Left lung (tissue), 10 donors: ENCODE results near the gene STARD7. TPM values are rescaled to one million over a fixed set of nuclear protein-coding genes. Genes with fewer than 3 reads are reported as not detected.

ENCODE experiments used
- ATAC-seq: fragments of 200-7000 bp; cut with Tn5 transposase; one replicate; pipeline ENCODE4 v1.9.1; 2020; ENCODE audit warnings: moderate library complexity
- DNase-seq, 4 donors: peaks; one replicate each; pipeline ENCODE4 v3.0.0-alpha.2; 2013 to 2020
- H3K27ac ChIP-seq, 2 donors: fragments of 200-600 bp; sonication (generic) in 1 of 2; one replicate each; pipeline versions ENCODE4 v1.5.0 to v1.8.0; 2020 to 2021
- H3K27me3 ChIP-seq, 2 donors: fragments of 200-600 bp; sonication (generic) in 1 of 2; one replicate each; pipeline versions ENCODE4 v1.5.0 to v1.8.0; 2020 to 2021
- H3K36me3 ChIP-seq, 2 donors: fragments of 200-600 bp; sonication (generic) in 1 of 2; one replicate each; pipeline versions ENCODE4 v1.5.0 to v1.8.0; 2020 to 2021
- H3K4me1 ChIP-seq, 2 donors: fragments of 200-600 bp; one replicate each; pipeline ENCODE4 v1.8.0; 2021
- H3K4me3 ChIP-seq, 2 donors: fragments of 200-600 bp; sonication (generic) in 1 of 2; one replicate each; pipeline versions ENCODE4 v1.5.0 to v1.8.0; 2020 to 2021; ENCODE audit warnings: mild to moderate bottlenecking in 1 of 2
- H3K9me3 ChIP-seq, 2 donors: fragments of 200-600 bp; sonication (generic) in 1 of 2; one replicate each; pipeline versions ENCODE4 v1.5.0 to v1.8.0; 2020 to 2021
- intact Hi-C, 2 donors: fragments of 100-400 bp; cut with DNase I; formaldehyde crosslinking; loops; one replicate each; pipeline versions ENCODE4 v1.11.2 to v1.14.2; 2022
- polyA plus RNA-seq, 6 donors: library from polyadenylated mRNA; unstranded; fragments of 120-200 nt; gene quantifications; one replicate each; pipeline ENCODE4 v1.2.1, GENCODE V29; 2013; ENCODE audit not compliant: insufficient read length in 6 of 6
- total RNA-seq, 2 donors: library from RNA; stranded (reverse); fragmentation: NEBNext Ultra II Directional; extraction: Animal tissue kit (Norgen Biotek cat#: 25700); gene quantifications; one replicate each; pipeline ENCODE4 v1.2.1, GENCODE V29; 2021
- TF ChIP-seq, protein P1 (sequence below), 2 donors: fragments of 200-600 bp; sonication (generic) in 1 of 2; IDR thresholded peaks; one replicate each; pipeline versions ENCODE4 v1.5.0 to v1.8.0; 2021; ENCODE audit warnings: antibody characterized with exemption in 2 of 2
- donor health status: DM: no; HTN: yes; CAD: no.
- donor health status: DM: no; HTN: no; CAD: no.

Gene STARD7
- total and polyA plus RNA-seq, 8 donors = 99.2 to 142 (median 112) TPM

DNA sequence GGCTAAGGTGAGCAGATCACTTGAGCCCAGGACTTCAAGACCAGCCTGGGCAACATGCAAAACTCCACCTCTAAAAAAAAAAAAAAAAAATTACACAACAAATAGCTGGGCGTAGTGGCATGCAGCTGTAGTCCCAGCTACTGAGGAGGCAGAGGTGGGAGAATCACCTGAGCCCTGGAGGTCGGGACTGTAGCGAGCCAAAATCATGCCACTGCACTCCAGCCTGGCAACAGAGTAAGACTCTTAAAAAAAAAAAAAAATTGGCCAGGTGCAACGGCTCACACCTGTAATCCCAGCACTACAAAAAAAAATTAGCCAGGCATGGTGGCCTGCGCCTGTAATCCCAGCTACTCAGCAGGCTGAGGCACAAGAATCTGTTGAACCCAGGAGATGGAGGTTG lies 7.3 kb downstream of the STARD7 start:
- intact Hi-C loops = loop anchor here in 1 of 2 donors (5.0 kb wide), 1 partner anchor 66 kb away; the partner anchor contains the start of genes CIAO1 and TMEM127
- Histone ChIP-seq H3K36me3 (no peaks in the 10 kb centered on the region), H3K27ac (no peak overlapping the region), H3K27me3 (no peaks in the 10 kb centered on the region), H3K4me3 (no peak overlapping the region), H3K9me3 (no peaks in the 10 kb centered on the region), H3K4me1 (peaks cover 47 to 83% of the 10 kb centered on the region in 2 donors)
- ATAC-seq = peak; percentile 20
- DNase-seq = no peak
- TF ChIP-seq, protein P1, sequence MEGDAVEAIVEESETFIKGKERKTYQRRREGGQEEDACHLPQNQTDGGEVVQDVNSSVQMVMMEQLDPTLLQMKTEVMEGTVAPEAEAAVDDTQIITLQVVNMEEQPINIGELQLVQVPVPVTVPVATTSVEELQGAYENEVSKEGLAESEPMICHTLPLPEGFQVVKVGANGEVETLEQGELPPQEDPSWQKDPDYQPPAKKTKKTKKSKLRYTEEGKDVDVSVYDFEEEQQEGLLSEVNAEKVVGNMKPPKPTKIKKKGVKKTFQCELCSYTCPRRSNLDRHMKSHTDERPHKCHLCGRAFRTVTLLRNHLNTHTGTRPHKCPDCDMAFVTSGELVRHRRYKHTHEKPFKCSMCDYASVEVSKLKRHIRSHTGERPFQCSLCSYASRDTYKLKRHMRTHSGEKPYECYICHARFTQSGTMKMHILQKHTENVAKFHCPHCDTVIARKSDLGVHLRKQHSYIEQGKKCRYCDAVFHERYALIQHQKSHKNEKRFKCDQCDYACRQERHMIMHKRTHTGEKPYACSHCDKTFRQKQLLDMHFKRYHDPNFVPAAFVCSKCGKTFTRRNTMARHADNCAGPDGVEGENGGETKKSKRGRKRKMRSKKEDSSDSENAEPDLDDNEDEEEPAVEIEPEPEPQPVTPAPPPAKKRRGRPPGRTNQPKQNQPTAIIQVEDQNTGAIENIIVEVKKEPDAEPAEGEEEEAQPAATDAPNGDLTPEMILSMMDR (IDR thresholded peaks at IDR 0.05) = no peak

DNA sequence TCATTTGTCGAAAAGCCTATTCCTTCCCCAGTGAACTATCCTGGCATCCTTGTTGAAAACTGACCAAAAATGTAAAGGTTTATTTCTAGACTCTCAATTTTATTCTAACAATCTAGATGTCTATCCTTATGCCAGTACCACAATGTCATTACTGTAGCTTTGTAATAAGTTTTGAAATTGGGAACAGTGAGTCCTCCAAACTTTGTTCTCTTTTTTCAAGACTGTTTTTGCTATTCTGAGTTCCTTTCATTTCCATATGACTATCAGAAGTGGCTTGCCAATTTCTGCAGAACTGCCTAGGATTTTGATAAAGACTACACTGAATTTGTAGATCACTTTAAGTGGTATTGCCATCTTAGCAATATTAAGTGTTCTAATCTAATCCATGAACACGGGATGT lies 9.7 kb downstream of the STARD7 start:
- intact Hi-C loops = no loop called here
- peaks cover 29 to 66% of the 10 kb centered on the region in 2 donors for H3K4me1 ChIP-seq
- H3K27ac ChIP-seq = peak overlapping the region in 1 of 2 donors; percentile 9
- DNase-seq (no peak), ATAC-seq (no peak)
- H3K36me3 ChIP-seq = peaks cover 0 to 15% of the 10 kb centered on the region in 2 donors
- no peak overlapping the region for H3K4me3 ChIP-seq
- TF ChIP-seq, protein P1 (IDR thresholded peaks at IDR 0.05) = no peak
- H3K9me3 ChIP-seq = no peaks in the 10 kb centered on the region
- H3K27me3 ChIP-seq = no peaks in the 10 kb centered on the region

DNA sequence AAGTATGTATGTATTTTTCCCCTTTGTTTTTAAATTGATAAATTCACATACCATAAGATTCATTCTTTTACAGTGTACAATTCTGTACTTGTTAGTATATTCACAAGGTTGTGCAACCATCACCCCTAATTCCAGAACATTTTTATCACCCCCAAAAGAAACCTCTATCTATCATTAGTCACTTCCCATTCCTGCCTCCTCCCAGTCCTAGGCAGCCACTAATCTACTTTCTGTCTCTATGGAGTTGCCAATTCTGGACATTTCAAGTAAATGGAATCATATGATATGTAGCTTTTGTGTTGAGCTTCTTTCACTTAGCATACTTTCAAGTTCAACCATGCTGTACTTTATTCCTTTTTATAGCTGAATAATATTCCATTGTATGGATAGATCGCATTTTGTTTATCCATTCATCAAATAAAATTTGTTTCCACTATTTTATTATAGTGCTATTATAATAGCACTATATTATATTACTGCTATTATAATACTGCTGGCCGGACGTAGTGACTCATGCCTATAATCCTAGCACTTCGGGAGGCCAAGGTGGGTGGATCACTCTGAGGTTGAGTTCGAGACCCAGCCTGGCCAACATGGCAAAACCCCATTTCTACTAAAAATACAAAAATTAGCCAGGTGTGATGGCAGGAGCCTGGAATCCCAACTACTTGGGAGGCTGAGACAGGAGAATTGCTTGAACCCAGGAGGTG lies 10.9 kb downstream of the STARD7 start:
- Histone ChIP-seq H3K27ac (no peak overlapping the region), H3K36me3 (peaks cover 0 to 27% of the 10 kb centered on the region in 2 donors), H3K4me3 (no peak overlapping the region), H3K9me3 (no peaks in the 10 kb centered on the region), H3K4me1 (peaks cover 20 to 53% of the 10 kb centered on the region in 2 donors), H3K27me3 (no peaks in the 10 kb centered on the region)
- DNase-seq = no peak
- TF ChIP-seq, protein P1 (IDR thresholded peaks at IDR 0.05) = no peak
- ATAC-seq = no peak
- intact Hi-C loops = no loop called here

DNA sequence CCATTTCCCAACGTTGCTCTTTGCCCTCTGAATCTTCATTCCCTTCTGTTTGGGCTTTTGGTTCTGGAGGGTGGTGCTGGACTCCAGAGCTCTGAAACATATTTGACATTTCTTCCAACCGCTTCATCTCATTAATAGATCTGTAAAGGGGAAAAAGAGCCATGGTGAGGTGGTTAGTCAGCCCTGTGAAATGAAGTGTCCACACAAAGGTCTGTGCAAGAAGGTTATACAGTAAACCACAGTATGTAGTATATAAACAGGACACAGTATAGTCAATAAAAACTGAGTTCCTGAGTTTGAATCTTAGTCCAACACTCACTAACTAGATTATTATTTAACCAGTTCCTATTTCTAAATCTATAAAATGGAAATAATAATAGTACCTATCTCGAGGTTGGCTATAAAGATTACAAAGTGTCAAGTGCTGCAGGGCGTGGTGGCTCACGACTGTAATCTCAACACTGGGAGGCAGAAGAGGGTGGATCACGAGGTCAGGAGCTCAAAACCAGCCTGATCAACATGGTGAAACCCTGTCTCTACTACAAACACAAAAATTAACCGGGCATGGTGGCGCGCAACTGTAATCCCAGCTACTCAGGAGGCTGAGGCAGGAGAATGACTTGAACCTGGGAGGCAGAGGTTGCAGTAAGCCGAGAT lies 13.1 kb downstream of the STARD7 start:
- no peak overlapping the region for H3K27ac ChIP-seq
- H3K36me3 ChIP-seq = peaks cover 0 to 48% of the 10 kb centered on the region in 2 donors

More for the DNA sequence above, 13.1 kb downstream of the STARD7 start:
- H3K4me1 ChIP-seq = peaks cover 17 to 32% of the 10 kb centered on the region in 2 donors
- H3K9me3 ChIP-seq = no peaks in the 10 kb centered on the region
- TF ChIP-seq, protein P1 (IDR thresholded peaks at IDR 0.05) = no peak
- no peaks in the 10 kb centered on the region for H3K27me3 ChIP-seq
- no peak overlapping the region for H3K4me3 ChIP-seq
- no peak for DNase-seq
- ATAC-seq = peak; percentile 46
- intact Hi-C loops = no loop called here
